ENCODE data around the gene MED13.

MED13 gene

GRCh38 chr17:61981323-61981722, 83.8 kb downstream of the MED13 start:
- no peak overlapping the region for H3K27ac ChIP-seq (replicated peaks)
- no peaks in the 10 kb centered on the region for H3K27me3 ChIP-seq (ENCODE audit: insufficient read depth, poor library complexity, severe bottlenecking)
- H3K4me3 ChIP-seq (replicated peaks; ENCODE audit: insufficient read depth, low read length) = no peak overlapping the region
- TF ChIP-seq SPI1 (IDR thresholded peaks at IDR 0.05; ENCODE audit: borderline replicate concordance, low read depth) = no peak
- no peak for TF ChIP-seq CTCF (IDR thresholded peaks at IDR 0.05; ENCODE audit: insufficient read depth, low read length)
- TF ChIP-seq REST (IDR thresholded peaks at IDR 0.05; ENCODE audit: insufficient replicate concordance, low read depth) = no peak
- no peak for TF ChIP-seq GABPA (IDR thresholded peaks at IDR 0.05; ENCODE audit: low read depth)
- no peak for TF ChIP-seq POLR2AphosphoS5 (IDR thresholded peaks at IDR 0.05; ENCODE audit: low read depth)
- DNase-seq (ENCODE audit: low read depth in 1 of 2, low spot score in 1 of 2) = no peak

- no peak for TF ChIP-seq GABPA (IDR thresholded peaks at IDR 0.05; ENCODE audit: low read depth)
- no peak for TF ChIP-seq POLR2AphosphoS5 (IDR thresholded peaks at IDR 0.05; ENCODE audit: low read depth)
- TF ChIP-seq REST (IDR thresholded peaks at IDR 0.05; ENCODE audit: insufficient replicate concordance, low read depth) = no peak
- TF ChIP-seq CTCF (IDR thresholded peaks at IDR 0.05; ENCODE audit: insufficient read depth, low read length) = no peak
- no peak for TF ChIP-seq SPI1 (IDR thresholded peaks at IDR 0.05; ENCODE audit: borderline replicate concordance, low read depth)
- H3K27me3 ChIP-seq (ENCODE audit: insufficient read depth, poor library complexity, severe bottlenecking) = no peaks in the 10 kb centered on the region
- no peak overlapping the region for H3K4me3 ChIP-seq (replicated peaks; ENCODE audit: insufficient read depth, low read length)
- H3K27ac ChIP-seq (replicated peaks) = no peak overlapping the region
- no peak for DNase-seq (ENCODE audit: low read depth in 1 of 2, low spot score in 1 of 2)
Measured at GRCh38 chr17:61980535-61980934, 84.5 kb downstream of the MED13 start.

GRCh38 chr17:61974115-61974514, 91.0 kb downstream of the MED13 start:
- H3K27me3 ChIP-seq (ENCODE audit: insufficient read depth, poor library complexity, severe bottlenecking) = no peaks in the 10 kb centered on the region
- H3K4me3 ChIP-seq (replicated peaks; ENCODE audit: insufficient read depth, low read length) = no peak overlapping the region
- TF ChIP-seq SPI1 (IDR thresholded peaks at IDR 0.05; ENCODE audit: borderline replicate concordance, low read depth) (no peak), GABPA (IDR thresholded peaks at IDR 0.05; ENCODE audit: low read depth) (no peak), POLR2AphosphoS5 (IDR thresholded peaks at IDR 0.05; ENCODE audit: low read depth) (no peak), CTCF (IDR thresholded peaks at IDR 0.05; ENCODE audit: insufficient read depth, low read length) (no peak), REST (IDR thresholded peaks at IDR 0.05; ENCODE audit: insufficient replicate concordance, low read depth) (no peak)
- DNase-seq (ENCODE audit: low read depth in 1 of 2, low spot score in 1 of 2) = no peak
- no peak overlapping the region for H3K27ac ChIP-seq (replicated peaks)

All from HL-60 (cell line).